Measurements from ENCODE around the gene PHACTR1.
"Not testable (repeated sequence)": the region's sequence is repeated elsewhere in the genome, so short reads cannot be mapped to it uniquely, and the experiment has no call there.

PHACTR1 gene

GRCh38 chr6:12716298-12716916 lies at the start of gene PHACTR1:
Gene PHACTR1 (plus strand): TSS chr6:12716767.
- DNase-seq = no peak

DNA sequence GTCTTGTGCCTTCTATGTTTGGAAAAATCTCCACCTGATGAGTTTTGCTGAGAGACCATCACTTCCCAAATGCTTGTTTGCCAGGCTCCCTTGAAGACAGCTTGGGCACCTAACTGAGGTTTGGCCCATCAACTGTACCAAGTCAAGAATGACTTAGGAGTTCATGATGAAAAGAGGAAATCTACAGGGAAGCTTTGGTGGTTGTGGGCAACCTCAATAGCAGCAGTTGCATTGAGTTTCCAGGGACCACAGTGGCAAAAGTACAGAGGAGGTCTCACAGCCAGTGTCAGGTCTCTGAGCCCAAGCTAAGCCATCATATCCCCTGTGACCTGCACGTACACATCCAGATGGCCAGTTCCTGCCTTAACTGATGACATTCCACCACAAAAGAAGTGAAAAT lies 49.7 kb upstream of the PHACTR1 start:
- DNase-seq = no peak

- no peak for DNase-seq
These were observed 40.6 kb upstream of the PHACTR1 start for GRCh38 chr6:12675931-12676330.

GRCh38 chr6:12679341-12679740 lies 37.2 kb upstream of the PHACTR1 start:
- DNase-seq = no peak

DNA sequence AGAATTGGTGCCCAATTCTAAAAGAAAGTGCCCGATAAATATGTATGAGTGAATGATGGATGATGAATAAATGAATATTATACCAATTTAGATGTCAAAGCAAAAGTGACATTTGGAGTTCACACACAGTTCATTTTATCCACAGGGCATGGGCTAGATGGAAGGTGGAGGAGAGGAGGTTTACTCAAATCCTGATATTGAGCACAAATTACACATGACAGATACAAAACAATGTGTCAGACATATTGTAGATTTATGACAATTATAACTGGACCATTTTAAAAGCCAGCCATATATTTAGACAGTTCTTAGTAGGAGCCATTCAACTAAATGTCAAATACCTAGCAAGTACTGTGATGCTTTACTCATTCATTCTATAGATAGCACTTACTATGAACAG lies 23.4 kb upstream of the PHACTR1 start:
- no peak for DNase-seq

- DNase-seq = no peak
These were observed 18.3 kb upstream of the PHACTR1 start for GRCh38 chr6:12698298-12698697.

DNA sequence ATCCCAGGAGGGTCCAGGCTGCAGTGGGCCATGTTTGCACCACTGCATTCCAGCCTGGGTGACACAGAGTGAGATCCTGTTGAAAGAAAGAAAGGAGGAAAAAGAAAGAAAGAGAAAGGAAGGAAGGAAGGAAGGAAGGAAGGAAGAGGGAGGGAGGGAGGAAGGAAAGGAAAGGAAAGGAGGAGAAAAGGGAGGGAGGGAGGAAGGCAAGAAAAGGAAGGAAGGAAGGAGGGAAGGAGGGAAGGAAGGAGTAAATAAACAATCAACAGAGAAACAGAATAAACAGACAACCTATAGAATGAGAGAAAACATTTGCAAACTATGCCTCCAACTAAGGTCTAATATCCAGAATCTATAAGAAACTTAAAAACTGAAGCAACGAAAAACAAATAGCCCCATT lies 11.6 kb upstream of the PHACTR1 start:
- DNase-seq = no peak

GRCh38 chr6:12709116-12709515 lies 7.5 kb upstream of the PHACTR1 start:
- no peak for DNase-seq

DNA sequence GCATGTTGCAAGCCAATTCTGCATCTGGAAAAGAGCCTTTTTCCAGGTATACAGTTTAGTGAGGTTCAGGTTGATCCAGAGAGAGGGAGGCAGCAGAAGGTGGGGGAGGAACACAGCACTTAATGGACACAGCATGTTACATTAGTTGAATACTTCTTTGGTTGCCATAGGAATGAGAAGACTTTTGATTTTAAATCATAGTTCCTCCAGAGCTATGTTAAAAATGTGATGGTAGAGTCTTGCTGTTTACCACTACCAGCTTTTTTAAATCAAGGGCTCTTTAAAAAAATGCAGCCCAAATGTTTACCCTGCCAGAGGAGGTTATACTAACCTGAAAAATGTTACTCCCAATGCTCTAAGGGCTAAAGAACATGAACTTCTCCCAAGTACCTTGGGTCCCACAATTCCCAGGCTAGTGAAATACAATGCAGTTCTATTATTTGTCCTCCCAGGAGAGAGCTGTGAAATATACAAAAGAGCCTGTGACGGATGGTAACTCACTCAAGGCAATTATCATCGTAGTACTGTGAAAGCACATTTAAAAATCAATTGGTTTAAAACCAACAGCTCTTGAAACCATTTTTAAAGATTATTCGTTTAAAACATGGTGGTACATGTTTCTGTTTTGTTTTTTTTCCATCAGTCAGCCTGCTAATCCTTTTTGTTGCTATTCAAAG lies 6.9 kb upstream of the PHACTR1 start:
- no peak for DNase-seq

DNA sequence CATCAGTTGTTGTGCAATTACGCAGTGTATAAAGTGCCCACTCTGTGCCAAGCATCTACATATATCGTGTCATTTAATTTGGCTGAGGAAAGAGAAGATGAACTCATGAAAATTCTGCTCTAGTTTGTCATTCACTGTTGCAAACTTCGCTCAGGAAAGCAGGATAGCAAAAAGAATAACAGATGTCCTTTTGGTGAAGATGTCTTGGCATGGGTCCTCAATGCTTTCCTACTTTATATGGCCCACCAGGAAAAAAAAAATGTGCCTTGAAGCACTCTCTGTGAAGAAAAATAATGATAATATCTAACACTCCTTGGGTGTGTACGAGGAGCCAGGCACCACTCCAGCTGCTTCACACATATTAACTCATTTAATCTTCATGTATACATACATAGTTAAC lies 5.6 kb upstream of the PHACTR1 start:
- DNase-seq = no peak

GRCh38 chr6:12714022-12714421 lies 2.5 kb upstream of the PHACTR1 start:
- DNase-seq = no peak

- no peak for DNase-seq
These were observed 1.1 kb upstream of the PHACTR1 start for GRCh38 chr6:12715437-12715836.

DNA sequence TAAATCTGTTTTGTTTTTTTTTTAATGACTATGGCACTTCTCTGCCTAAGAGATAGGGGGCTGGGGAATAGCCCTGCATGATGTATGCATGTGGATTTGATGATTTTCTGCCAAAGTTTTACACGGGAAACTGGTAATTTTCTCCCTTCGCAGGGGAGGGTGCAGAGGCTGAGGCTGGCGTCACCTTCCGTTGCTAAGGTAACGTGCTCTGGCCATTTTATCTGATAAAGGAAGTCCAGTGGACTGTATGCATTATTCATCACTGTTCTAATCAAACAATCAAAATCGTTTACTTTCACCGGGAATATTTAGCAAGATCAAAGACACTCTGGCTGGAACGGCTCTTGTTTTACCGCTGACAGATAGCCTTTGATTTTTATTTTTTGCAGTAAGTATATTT lies 789 bp downstream of the PHACTR1 start:
- DNase-seq = no peak

GRCh38 chr6:12718015-12718414 lies 1.4 kb downstream of the PHACTR1 start:
- DNase-seq = no peak

GRCh38 chr6:12719017-12719416 lies 2.5 kb downstream of the PHACTR1 start:
- no peak for DNase-seq

DNA sequence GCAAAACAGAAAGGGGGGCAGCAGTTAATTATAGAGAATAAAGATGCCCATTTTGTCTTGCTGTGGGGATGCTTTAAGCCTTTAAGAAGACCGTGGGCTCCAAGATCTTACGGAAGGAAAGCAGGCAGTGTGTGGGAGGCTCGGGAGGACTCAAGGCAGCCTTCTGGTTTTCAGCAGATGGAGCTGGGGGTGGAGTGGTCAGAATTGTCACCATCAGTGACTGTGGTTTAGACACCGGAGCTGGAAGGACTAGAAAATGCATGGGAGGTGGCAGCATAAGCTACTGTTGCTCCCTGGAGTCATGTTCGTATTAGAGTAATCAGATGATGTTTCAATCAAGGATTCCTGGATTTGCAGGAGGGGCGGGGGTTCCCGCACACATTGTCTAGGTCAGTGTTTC lies 3.7 kb downstream of the PHACTR1 start:
- DNase-seq = no peak

- DNase-seq = no peak
These were observed 8.7 kb downstream of the PHACTR1 start for GRCh38 chr6:12725263-12725662.

GRCh38 chr6:12729467-12729866 lies 12.9 kb downstream of the PHACTR1 start:
- DNase-seq = no peak

GRCh38 chr6:12730809-12731208 lies 14.2 kb downstream of the PHACTR1 start:
- not testable (repeated sequence) for DNase-seq

DNA sequence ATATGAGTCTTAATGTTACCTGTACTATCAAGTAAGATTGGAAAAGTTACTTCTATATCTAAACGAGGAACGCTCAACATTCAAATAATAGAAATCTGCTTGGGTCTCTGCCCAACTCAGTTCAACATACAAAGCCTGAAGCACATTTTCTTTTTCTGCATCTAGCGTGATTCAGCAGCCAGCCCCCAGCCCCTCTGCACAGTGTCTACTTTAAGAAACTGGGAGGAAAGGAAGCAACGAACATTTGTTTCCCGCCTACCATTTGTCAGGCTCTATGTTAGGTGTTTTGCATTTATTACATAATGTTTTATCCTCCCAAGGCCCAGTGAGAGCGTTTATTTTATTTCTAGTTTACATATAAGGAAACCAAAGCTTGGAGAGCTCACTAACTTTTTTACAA lies 17.3 kb downstream of the PHACTR1 start:
- no peak for DNase-seq

DNA sequence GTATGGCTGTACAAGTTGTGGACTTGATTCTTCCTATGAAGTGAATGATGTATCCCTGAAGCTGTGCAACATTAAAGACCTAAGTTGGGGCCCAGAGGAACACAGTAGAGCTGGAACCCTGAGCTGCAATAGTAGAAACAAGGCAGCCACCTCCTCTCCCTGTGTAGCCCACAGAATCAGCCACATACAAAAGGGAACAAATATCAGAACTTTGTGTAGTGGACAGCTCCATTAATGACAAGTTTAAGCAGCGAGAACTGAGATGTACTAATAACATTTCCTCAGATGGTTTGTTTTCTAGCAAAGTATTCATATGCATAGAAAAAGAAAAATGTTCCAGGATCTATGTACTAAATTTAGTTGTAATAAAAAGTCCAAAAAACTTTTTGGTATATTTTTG lies 19.2 kb downstream of the PHACTR1 start:
- DNase-seq = no peak

DNA sequence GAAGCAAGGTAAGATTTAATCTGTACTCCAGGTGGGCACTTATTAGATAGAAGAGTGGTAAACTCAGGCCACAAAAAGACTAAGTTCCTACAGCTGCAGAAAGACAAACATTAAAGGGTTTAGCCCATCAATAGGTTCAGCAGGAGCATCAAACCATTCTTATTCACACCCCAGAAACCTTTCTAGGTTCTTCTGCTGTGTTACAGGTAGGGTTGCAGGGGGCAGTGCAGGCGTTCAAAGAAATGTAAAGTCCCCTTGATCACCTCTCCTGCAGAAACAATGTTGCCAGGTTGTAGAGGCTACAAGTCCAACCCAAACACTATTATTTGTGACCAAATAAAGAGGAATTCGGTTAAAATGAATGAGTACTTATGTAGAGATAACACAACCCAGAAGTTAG lies 31.8 kb downstream of the PHACTR1 start:
- DNase-seq = no peak

DNA sequence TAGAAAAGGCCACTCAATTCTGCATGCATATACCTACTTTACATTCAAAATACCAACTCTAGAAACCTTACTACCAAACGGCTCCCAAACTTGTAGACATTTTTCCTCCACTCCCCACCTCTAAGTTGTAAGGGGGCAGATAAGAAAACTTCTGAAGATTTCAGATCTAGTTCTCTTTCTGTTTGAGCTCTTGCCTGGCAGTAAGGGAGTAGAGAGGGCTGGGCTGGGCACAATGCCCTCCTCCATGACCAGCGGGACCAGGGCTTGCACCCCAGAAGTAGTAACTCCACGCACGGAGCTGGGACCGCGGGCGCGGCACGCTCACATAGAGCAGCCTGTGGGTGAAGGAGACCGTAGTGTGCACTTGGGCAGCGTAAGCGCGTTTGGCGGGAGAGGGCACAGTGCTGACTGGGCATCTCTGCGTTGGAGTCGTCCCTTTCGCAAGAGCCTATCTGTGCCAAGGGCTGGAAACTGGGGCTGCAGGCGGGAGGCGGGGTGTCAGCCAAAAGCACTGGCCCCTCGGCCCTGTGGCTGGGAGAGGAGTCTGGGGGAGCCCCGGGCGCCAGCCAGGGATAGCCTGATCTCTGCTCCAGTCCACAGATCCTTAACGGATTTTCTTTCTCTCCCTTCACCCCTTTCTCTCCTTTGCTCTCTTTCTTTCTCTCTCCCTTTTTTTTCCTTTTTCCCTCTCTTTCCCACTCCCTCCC lies 32.4 kb downstream of the PHACTR1 start:
- peak; percentile 6 to 13 for DNase-seq
